GM12801 (cell line): ENCODE data around the gene UXS1.

ENCODE experiments used
- CTCF ChIP-seq: IDR thresholded peaks from one replicate; pipeline ENCODE4 v1.5.1; 2011; ENCODE audit warnings: control low read depth; ENCODE audit not compliant: insufficient read length; ENCODE audit errors: extremely low read depth

The UXS1 gene

GRCh38 chr2:106124106-106124756 lies 69.9 kb downstream of the UXS1 start:
- no peak for TF ChIP-seq CTCF

GRCh38 chr2:106122157-106122556 lies 71.9 kb downstream of the UXS1 start:
- TF ChIP-seq CTCF, result no peak

- no peak for TF ChIP-seq CTCF
Measured at GRCh38 chr2:106120432-106120831, 73.7 kb downstream of the UXS1 start.

- no peak for TF ChIP-seq CTCF
Measured at GRCh38 chr2:106119074-106119473, 75.0 kb downstream of the UXS1 start.

- no peak for TF ChIP-seq CTCF
Measured at GRCh38 chr2:106117882-106118684, 76.0 kb downstream of the UXS1 start.

- no peak for TF ChIP-seq CTCF
Measured at GRCh38 chr2:106117347-106117746, 76.8 kb downstream of the UXS1 start.

GRCh38 chr2:106116248-106116647 lies 77.9 kb downstream of the UXS1 start:
- no peak for TF ChIP-seq CTCF
